Gastrocnemius medialis (tissue), 4 donors: Measurements from ENCODE around the gene FRMD4B. TPM values are rescaled to one million over a fixed set of nuclear protein-coding genes. Genes with fewer than 3 reads are reported as not detected.

ENCODE experiments used
- ATAC-seq, 2 donors: fragments of 150-250 bp; one replicate each; pipeline ENCODE4 v1.9.1; 2016
- DNase-seq, 2 donors: peaks; one replicate each; pipeline ENCODE4 v3.0.0-alpha.2; 2019
- H3K27ac ChIP-seq, 4 donors: fragments of 200-600 bp; sonication (generic); 1 replicate in 1 of 4; 2 replicates in 3 of 4; pipeline ENCODE4 v1.5.1; 2016 to 2018; ENCODE audit warnings: mild to moderate bottlenecking in 2 of 4, moderate library complexity in 1 of 4
- H3K27me3 ChIP-seq, 3 donors: fragments of 200-600 bp; sonication (generic) in 2 of 3; 1 replicate in 1 of 3; 2 replicates in 2 of 3; pipeline versions ENCODE4 v1.5.1 to v1.6.0; 2016 to 2019; ENCODE audit warnings: mild to moderate bottlenecking in 1 of 3, moderate library complexity in 1 of 3
- H3K36me3 ChIP-seq, 2 donors: fragments of 200-600 bp; sonication (generic) in 1 of 2; one replicate each; pipeline ENCODE4 v1.5.1; 2017 to 2018
- H3K4me1 ChIP-seq, 2 donors: fragments of 200-600 bp; sonication (generic) in 1 of 2; one replicate each; pipeline ENCODE4 v1.5.1; 2016 to 2017; ENCODE audit warnings: mild to moderate bottlenecking in 2 of 2
- H3K4me3 ChIP-seq, 4 donors: fragments of 200-600 bp; sonication (generic) in 3 of 4; 1 replicate in 1 of 4; 2 replicates in 3 of 4; pipeline ENCODE4 v1.5.1; 2016 to 2019; ENCODE audit warnings: mild to moderate bottlenecking in 2 of 4
- H3K9me3 ChIP-seq, 3 donors: fragments of 200-600 bp; sonication (generic) in 2 of 3; 1 replicate in 1 of 3; 2 replicates in 2 of 3; pipeline ENCODE4 v1.5.1; 2016 to 2019
- CTCF ChIP-seq, 5 experiments: fragments of 450-650 bp in 3 of 5; fragments of 200-600 bp in 2 of 5; sonication (generic) in 2 of 5; IDR thresholded peaks in 4 of 5; conservative IDR thresholded peaks in 1 of 5; 1 replicate in 4 of 5; 2 replicates in 1 of 5; pipeline ENCODE4 v1.5.1; 2016 to 2019; ENCODE audit warnings: antibody characterized with exemption in 5 of 5, mild to moderate bottlenecking in 3 of 5, moderate library complexity in 3 of 5
- POLR2A ChIP-seq, 2 donors: fragments of 450-650 bp; IDR thresholded peaks; one replicate each; pipeline ENCODE4 v1.6.1; 2017; ENCODE audit warnings: antibody characterized with exemption in 2 of 2, mild to moderate bottlenecking in 2 of 2, moderate library complexity in 2 of 2
- in situ Hi-C, 4 donors: fragments of 200-750 bp; cut with MboI; loops; one replicate each; pipeline versions ENCODE4 v1.15.0 to v1.8.0; 2017; ENCODE audit warnings: low sequenced_read_pairs in 4 of 4
- intact Hi-C: fragments of 100-400 bp; cut with DNase I; formaldehyde crosslinking; loops from one replicate; pipeline ENCODE4 v1.15.1; 2023; ENCODE audit warnings: low total_unique reads
- total RNA-seq, 4 donors: library from RNA; depleted of rRNA; stranded (reverse); fragments of >200 nt; gene quantifications; one replicate each; pipeline versions ENCODE4 v1.1.0 to v1.2.3, GENCODE V29; 2016

The FRMD4B gene
- total RNA-seq, 4 donors from 2014 or later: 0.29 to 3.6 (median 1.7) TPM

DNA sequence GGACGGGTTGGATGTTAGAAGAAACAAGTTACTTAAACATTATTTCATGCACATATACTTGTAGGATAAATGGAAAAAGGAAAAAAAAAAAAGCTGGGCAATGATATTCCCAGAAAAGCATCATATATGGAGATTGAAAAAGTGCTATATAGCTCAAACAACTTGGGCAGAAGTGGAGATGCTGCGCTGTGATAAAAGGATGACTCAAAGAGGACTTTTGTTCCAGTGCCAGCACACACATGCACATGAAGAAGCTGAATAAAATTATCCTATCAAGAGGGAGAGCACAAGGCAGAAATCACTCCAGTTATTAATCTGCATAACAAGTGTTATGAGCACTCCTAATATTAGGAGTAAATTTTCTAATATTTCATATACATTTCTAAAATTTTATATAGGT is 30.9 kb downstream of the FRMD4B start:
- in situ Hi-C loops (no loop called here), intact Hi-C loops (no loop called here)
- H3K9me3 ChIP-seq: no peaks in the 10 kb centered on the region
- DNase-seq: no peak
- H3K4me1 ChIP-seq: peaks cover 0 to 3% of the 10 kb centered on the region in 2 donors
- H3K4me3 ChIP-seq: no peak overlapping the region
- TF ChIP-seq CTCF (IDR thresholded peaks at IDR 0.05 in 4 of 5, conservative IDR thresholded peaks at IDR 0.05 in 1 of 5) (no peak), POLR2A (IDR thresholded peaks at IDR 0.05) (no peak)
- H3K27ac ChIP-seq: no peak overlapping the region
- no peaks in the 10 kb centered on the region for H3K27me3 ChIP-seq
- ATAC-seq: no peak
- no peaks in the 10 kb centered on the region for H3K36me3 ChIP-seq

GRCh38 chr3:69353503-69353902 is 32.4 kb downstream of the FRMD4B start:
- no peak for ATAC-seq
- no peak for TF ChIP-seq CTCF (IDR thresholded peaks at IDR 0.05 in 4 of 5, conservative IDR thresholded peaks at IDR 0.05 in 1 of 5)
- TF ChIP-seq POLR2A (IDR thresholded peaks at IDR 0.05): no peak
- intact Hi-C loops (no loop called here), in situ Hi-C loops (no loop called here)
- H3K4me1 ChIP-seq: peaks cover 0 to 3% of the 10 kb centered on the region in 2 donors
- H3K9me3 ChIP-seq: no peaks in the 10 kb centered on the region
- no peaks in the 10 kb centered on the region for H3K36me3 ChIP-seq
- peak overlapping the region in 2 of 4 donors; percentile 30 to 35 for H3K4me3 ChIP-seq
- no peaks in the 10 kb centered on the region for H3K27me3 ChIP-seq
- H3K27ac ChIP-seq: no peak overlapping the region
- no peak for DNase-seq

DNA sequence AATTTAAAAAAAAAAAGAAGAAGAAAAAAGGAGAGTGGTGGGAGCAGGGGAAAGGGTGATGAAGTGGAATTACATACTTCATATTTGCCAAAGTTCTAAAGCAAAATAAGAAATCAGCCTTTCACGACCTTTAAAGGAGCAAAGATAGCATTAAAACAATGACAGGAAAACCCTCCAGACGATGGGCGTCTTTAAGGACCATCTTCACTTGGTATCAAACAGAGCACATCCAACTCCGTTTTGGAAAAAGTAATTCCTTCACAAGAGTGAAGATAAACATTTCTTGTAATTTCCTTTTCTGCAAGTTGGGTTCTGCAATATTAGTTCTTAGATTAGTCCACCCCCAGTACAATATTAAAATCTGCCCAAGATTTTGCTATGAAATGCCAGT is 32.8 kb downstream of the FRMD4B start:
- intact Hi-C loops: no loop called here
- no peak for DNase-seq
- H3K27me3 ChIP-seq: no peaks in the 10 kb centered on the region
- in situ Hi-C loops: no loop called here
- H3K36me3 ChIP-seq: no peaks in the 10 kb centered on the region
- peaks cover 0 to 3% of the 10 kb centered on the region in 2 donors for H3K4me1 ChIP-seq
- no peaks in the 10 kb centered on the region for H3K9me3 ChIP-seq
- peak overlapping the region in 2 of 4 donors; percentile 30 to 35 for H3K4me3 ChIP-seq
- H3K27ac ChIP-seq: no peak overlapping the region
- ATAC-seq: no peak
- TF ChIP-seq CTCF (IDR thresholded peaks at IDR 0.05 in 4 of 5, conservative IDR thresholded peaks at IDR 0.05 in 1 of 5) (no peak), POLR2A (IDR thresholded peaks at IDR 0.05) (no peak)

DNA sequence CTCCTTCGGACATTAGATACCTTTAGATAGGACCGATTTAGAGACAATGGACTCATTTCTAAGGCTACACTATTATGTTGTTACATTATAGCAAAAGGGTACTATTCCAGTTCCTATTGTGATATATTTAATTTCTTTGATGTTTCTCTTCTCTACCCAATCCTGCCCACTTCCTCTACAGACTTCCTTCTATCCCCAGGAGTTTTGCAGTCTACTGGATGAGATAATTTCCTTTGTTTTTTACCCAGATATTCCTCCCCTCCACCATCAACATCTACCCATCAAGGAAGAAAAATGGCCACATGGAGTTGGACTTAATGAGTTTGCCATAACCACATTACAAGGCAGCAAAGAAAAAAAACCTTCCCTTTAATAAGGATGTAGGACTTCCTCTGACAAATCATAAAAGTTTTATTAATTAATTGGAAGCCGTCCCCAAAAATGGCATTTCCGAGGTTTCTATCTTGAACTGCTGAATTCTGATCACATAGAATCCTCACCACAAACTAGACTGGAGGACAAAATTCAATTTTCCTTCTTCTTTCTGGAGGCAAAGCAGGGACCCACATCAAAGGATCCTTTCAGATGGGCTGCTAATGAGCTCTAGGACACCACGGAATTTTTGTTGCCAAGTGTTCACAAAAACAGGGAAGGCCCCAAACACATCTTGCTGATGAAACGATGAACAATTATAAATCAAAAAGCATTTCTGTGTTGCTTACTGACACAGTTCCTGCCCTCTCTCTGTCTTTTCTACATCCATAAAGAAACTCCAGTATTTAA is 33.4 kb downstream of the FRMD4B start:
- ATAC-seq: no peak
- Histone ChIP-seq H3K36me3 (no peaks in the 10 kb centered on the region), H3K4me1 (peaks cover 0 to 3% of the 10 kb centered on the region in 2 donors), H3K27ac (no peak overlapping the region), H3K9me3 (no peaks in the 10 kb centered on the region), H3K4me3 (peak overlapping the region in 2 of 4 donors; percentile 30 to 35), H3K27me3 (no peaks in the 10 kb centered on the region)
- in situ Hi-C loops: no loop called here
- no peak for TF ChIP-seq POLR2A (IDR thresholded peaks at IDR 0.05)
- no peak for TF ChIP-seq CTCF (IDR thresholded peaks at IDR 0.05 in 4 of 5, conservative IDR thresholded peaks at IDR 0.05 in 1 of 5)
- intact Hi-C loops: no loop called here
- DNase-seq: no peak
